Measurements from ENCODE around the gene RBP7.

Gene RBP7

DNA sequence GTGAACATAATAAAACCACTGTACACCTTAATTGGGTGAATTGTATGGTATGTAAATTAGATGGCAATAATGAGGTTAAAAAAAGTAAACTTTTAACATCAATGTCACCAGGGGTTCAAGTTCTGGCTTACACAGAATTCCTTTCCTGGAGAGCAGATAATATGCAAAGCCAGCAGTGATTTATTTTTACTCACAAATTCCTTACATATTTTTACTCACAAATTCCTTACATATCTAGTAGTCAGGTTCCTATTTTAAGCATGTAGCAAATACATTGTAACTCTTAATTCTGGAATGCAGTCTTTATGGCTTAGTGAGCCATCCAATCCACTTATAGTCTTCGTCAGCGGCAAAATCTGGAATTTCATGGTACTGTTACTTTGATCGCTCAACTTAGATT, 34.4 kb downstream of the RBP7 start:
- DNase-seq (ENCODE audit: low read depth in 2 of 2): no peak

DNA sequence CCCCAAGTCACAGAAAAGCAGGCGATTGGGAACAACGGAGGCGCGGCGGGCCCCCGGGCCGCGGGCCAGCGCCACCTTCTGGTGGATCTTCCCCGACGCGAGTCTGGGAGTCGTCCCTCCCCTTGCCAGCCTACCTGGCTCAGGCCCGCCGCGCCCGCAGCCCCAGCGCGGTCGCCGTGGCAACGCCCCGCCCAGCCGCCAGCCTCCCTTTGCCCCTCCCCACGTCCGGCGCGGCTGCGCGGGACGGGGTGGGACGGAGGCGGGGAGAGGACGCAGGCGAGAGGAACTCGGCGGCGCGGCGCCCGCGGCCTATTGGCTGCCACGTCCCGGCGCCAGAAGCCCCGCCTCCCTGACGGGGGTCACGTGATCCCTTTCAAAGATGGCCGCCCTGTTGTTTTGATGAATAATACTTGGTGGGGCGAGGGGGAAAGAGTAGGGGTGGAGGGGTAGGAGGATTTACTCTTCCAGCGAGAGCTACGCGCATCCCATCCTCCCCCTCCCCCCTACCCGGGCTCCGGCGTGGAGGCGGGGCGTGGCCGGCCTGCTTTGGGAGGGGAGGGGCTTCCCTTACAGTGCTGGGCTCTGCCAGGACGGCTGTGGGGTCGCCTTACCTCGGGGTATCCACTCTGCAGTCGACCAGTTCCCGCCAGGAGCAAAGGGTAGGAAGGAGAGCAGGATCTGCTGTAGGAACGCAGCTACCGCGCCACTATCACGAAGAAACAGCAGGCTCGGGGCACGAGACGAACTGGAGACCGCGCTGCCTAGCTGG, 35.7 kb downstream of the RBP7 start, which contains the start of gene UBE4B:
Gene UBE4B (plus strand): TSS at position 369 of the 769 bp plus-strand sequence. CDS start 713 bp downstream, outside the sequence.
- DNase-seq (ENCODE audit: low read depth in 2 of 2): peak; percentile 96 to 97

DNA sequence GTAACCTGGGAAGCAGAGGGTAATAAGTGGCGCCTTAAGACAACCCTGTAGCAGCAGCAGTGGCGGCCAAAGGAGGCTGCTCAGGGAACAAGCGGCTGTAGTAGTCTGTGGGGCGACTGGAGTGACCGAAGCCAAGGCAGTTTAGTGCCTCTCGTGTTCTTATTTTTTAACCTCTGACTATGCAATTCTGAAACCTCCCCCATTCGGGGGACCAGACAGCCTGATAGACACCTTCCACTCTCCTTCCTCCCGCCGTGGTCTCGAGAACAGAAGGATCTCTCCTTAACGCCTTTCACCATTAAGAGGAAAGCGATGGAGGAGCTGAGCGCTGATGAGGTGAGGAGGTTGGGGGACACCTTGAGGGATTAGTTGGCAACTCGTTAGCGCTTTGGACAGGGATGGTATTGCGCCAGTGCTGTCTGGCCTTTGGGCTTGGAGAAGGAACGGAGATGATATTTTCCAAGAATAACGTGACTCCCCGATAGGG, 36.4 kb downstream of the RBP7 start:
- peak in 1 of 2 experiments; percentile 1 for DNase-seq (ENCODE audit: low read depth in 2 of 2)

DNA sequence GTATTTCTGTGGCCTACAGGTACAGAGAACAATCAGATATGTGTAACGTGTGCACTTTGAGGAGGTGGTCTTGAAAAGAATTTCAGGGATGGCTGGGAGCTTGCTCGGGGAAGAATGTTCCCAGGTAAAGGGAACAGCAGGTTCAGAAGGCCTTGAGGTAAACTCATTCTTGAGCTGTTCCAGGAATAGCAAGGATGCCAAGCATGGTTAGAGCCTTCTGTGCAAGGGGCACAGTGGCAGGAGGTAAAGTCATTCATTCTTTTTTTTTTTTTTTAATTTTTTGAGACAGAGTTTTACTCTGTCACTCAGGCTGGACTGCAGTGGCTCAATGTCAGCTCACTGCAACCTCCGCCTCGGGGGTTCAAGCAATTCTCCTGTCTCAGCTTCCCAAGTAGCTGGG, 45.7 kb downstream of the RBP7 start:
- no peak for DNase-seq (ENCODE audit: low read depth in 2 of 2)

DNA sequence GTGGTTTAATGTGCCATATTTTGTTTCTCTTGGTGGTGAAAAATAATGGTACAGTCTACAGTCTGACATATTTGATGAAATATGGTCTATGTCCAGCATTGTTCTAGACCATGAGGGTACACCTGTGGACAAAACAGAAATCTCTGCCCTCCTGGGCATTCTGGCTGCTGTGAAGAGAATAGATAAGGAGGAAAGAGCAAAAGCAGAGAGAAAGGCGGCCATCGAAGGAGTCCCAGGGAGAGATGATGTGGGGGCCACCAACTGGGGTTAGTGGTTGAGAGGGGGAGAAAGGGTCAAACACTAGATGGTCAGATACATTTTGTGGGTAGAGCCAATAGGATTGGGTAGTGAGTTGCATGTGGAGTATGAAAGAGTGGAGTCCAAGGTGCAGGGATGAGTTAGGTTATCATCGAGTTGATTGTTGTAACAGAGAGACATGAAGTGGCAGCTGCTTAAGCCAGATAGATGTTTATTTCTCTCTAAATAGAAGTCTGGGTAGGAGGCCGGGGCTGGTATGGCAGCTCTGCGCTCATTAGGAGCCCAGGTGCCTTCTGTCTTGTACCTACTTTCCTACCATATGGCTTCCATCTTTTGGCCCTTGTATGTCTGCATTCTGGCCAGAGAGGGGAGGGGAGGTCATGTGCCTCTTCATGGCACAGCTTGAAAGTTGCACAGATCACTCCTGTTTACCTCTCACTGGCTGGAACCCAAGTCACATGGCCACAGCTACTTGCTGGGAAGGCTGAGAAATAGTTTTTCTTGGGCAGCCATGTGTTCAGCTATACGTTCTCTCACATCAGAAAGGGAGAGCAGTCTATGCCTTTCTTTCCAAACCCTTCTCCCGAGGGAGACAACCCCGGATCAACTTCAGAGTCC, 48.7 kb downstream of the RBP7 start:
- no peak for DNase-seq (ENCODE audit: low read depth in 2 of 2)

DNA sequence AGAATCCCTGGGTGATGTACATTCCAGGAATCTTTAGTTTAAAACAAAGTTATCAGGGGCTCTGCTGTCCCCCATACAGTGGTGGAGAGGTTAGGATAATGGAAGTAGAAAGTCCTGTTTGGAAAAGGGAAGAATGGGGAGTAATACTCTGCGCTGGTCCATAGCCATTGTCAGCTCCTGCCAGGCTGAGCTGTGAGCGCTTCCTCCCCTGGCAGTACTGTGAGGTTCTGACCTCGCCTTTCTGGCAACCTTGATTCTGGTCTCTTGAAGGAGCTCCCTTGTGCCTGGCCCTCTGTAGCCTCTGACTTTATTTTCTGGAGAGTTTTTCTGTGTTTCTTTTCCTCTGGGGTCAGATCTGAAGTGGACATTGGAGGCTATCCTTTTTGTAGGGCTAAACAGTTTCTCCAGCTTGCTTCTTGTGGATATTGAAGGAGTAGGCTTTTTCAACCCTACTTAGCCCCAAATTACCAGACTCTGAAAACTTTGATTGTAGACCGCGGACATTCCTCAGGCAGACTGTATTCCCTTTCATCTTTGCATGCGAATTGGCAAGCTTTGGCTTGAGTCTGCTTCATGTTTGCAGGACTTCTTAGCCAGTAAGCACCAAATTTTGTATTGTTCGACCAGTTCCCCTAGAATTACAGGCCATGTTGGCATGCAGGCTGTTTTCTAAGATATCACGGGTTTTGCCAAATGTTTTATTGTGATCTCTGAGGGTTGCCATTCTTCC, 49.5 kb downstream of the RBP7 start:
- no peak for DNase-seq (ENCODE audit: low read depth in 2 of 2)

DNA sequence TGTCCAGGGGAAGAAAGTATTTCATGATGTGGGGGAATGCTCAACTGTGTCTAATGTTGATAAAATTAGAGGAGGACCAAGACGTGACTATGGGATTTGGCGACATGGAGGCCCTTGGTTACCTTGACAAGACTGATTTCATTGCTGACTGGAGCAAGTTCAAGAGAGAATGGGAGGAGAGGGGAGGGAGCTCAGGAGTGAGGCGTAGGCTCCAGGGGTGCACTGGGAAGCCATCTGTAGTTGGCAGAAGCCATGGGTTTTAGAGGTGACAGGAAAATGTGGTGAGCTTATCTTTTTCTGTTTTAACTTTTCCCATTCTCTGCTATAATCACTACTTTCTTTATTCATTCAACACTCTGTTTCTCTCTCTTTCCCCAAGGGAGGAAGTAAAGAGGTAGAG, 51.6 kb downstream of the RBP7 start:
- no peak for DNase-seq (ENCODE audit: low read depth in 2 of 2)

DNA sequence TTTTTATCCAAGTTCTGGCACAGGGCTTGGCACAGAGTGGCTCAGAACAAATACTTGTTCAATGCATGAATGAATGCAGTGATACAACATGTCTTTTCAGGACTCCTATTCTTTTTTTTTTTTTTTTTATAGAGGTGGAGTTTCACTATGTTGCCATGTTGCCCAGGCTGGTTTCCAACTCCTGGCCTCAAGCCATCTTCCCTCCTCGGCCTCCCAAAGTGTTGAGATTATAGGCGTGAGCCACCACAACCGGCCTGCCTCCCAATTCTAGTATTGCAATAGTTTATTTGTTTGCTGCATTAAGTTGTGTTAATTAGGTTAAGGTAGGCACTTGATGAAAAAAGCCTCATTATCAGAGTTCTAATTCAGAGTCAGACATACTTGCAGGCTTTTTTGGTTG, 53.6 kb downstream of the RBP7 start:
- no peak for DNase-seq (ENCODE audit: low read depth in 2 of 2)

DNA sequence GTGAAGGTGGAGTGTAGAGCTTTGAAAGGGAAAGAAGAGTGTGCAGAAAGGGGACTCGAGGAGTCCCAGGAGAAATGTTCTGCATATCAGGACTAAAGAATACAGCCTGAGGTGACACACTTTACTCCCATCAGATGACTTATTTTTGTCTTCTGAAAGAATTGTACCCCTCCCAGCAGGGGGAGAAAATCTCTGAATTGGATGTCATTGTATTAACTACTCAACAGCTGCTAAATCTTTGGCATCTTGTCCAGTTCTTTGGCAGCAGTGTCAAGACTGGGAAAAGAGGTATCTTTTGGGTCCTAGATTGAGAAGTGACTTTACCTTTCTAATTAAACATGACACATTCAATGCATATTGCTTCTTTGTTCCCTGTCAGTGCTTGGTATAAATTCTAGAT, 54.6 kb downstream of the RBP7 start:
- no peak for DNase-seq (ENCODE audit: low read depth in 2 of 2)

DNA sequence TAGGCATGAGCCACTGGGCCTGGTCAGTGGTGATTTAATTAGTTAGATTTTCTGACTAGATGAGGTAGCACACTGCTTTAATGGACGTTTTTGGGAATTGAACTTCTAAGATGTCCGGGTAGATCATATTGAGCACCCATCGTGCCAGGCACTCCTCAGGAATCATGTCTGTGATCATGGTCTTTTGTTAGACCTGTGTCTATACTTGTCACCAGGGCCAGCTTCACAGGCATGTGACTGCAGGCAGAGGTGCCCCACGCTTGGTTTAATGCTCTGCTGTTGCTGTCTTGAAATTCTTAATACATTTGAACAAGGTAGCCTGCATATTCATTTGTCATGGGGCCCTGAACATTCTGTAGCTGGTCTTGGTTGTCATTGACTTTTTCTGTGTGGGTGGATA, 55.3 kb downstream of the RBP7 start:
- no peak for DNase-seq (ENCODE audit: low read depth in 2 of 2)

DNA sequence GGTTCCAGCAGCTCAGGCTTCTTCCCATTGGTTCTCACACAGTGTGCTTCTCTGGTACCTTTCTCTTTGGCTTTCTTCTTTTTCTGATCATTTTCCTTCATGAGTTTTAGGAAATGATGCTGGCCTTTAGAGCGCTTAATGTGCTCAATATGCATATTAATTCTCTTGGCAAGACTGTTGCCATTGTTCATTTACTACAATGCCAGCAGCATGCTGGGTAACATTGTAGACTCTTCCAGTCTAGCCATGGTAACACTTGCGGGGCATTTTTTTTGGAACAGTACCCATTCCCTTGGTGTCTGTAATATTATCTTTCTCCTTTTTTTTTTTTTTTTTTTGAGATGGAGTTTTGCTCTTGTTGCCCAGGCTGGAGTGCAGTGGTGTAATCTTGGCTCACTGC, 57.4 kb downstream of the RBP7 start:
- DNase-seq (ENCODE audit: low read depth in 2 of 2): no peak

DNA sequence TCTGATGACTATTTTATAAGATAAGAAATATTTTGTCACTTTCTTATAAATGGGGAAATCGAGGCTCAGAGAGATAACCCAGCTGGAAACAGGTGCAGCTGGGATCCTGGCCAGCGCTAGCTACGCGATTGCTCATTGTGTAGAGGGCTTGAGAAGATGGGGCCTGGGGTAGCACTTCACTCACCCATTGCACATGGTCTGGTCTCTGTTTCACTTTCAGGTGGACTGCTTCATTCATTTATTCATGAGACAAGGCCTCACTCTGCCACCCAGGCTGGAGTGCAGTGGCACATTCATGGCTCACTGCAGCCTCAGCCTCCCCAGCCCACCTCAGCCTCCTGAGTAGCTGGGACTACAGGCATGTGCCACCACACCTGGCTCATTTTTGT, 59.6 kb downstream of the RBP7 start:
- DNase-seq (ENCODE audit: low read depth in 2 of 2): no peak

DNA sequence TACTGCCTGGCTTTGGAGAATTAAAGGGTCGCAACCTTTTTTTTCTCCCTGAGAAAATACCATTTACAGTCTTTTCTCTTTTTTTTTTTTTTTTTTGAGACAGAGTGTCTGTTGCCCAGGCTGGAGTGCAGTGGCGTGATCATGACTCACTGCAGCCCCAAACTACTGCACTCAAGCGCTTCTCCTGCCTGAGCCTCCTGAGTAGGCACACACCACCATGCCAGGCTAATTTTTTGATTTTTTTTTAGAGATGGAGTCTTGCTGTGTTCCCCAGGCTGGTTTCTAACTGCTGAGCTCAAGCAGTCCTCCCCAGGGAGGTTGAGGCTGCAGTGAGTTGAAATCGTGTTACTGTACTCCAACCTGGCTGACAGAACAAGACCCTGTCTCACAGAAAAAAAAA, 60.3 kb downstream of the RBP7 start:
- DNase-seq (ENCODE audit: low read depth in 2 of 2): no peak

DNA sequence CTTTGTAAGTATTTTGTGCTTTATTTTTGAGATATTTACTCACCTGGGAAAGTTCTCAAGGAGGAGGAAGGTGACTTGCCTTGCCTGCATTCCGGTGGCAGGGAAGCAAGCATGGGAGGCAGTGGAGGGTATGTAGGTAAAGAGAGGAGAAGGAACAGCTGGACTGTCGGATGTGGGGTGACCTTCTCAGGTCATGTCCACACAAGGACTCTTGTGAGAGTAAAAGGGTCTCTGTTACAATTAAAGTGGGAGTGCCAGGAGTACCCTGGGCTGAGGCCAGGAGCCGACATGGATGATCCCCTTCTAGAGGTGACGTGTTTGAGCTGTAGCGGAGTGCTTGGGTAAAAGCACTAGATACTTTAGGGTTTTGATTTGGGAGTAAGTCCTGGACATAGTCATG, 60.8 kb downstream of the RBP7 start:
- DNase-seq (ENCODE audit: low read depth in 2 of 2): no peak

DNA sequence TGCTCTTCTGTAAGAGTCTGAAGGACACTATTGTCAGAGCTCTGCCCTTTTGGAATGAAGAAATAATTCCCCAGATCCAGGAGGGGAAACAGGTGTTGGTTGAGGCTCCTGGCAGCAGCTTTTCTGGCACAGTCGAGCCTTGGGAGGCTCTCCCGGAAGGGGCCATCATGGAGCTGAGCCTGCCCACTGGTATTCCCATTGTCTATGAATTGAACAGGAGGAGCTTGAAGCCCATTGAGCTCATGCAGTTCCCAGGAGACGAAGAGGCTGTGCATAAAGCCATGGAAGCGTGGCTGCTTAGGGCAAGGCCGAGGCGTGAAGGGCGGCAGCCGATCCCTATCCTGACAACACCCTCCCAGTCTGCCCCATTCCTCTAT, 62.3 kb downstream of the RBP7 start:
- no peak for DNase-seq (ENCODE audit: low read depth in 2 of 2)

DNA sequence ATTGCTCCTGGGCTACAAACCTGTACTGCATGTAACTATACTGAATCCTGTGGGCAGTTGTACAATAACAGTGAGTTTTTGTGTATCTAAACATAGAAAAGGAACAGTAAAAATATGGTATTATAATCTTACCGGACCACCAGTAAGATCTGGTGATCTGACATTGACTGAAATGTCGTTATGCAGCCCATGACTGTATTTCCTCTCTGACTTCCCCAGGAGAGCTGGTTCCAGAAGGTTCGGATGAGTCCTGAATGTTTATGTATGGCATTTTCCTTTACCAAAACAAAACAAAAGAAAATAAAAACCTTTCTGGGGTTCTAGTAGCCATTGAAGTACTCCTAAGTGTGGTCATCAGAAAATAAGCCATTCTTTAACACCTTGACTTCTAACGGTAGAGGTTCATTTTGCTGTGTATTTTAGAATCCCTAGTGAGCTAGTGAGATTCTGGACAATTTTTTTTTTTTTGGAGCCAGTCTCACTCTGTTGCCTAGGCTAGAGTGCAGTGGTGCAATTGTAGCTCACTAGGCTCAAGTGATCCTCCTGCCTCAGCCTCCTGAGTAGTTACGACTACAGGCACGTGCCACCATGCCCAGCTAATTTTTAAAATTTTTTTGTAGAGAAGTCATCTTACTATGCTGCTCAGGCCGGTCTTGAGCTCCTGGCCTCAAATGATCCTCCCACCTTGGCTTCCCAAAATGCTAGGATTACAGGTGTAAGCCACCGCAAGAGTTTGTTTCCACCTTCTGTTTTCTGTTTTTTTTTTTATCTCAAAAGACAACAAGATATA, 63.5 kb downstream of the RBP7 start:
- no peak for DNase-seq (ENCODE audit: low read depth in 2 of 2)

DNA sequence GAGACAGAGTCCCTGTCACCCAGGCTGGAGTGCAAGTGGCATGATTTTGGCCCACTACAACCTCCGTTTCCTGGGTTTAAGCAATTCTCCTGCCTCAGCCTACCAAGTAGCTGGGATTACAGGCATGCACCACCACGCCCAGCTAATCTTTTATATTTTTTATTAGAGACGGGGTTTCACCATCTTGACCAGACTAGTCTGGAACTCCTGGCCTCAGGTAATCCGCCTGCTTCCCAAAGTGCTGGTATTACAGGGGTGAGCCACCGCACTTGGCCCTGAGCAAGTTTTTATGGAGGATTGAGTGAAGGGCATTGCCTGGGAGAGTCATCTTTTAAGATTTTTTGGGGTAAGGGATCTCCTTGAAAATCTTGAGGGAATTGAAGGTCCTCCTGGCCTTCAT, 64.2 kb downstream of the RBP7 start:
- no peak for DNase-seq (ENCODE audit: low read depth in 2 of 2)

DNA sequence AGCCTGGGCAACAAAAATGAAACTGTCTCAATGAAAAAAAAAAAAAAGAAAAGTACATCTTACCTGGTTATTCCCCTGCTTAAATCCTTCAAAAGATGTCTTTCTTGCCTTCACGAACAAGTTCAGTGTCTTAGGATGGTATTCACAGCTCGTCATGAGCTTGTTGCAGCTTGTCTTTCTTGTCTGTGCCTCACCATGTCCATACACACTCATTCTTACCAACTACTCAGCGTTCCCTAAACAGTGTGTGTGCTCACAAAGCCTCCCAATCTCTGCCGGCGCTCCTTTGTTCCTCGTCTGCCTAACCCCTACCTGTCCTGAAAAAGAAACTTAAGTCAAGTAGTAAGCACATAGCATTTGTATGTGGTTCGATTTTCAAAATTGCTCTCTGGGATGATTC, 66.8 kb downstream of the RBP7 start:
- DNase-seq (ENCODE audit: low read depth in 2 of 2): no peak

DNA sequence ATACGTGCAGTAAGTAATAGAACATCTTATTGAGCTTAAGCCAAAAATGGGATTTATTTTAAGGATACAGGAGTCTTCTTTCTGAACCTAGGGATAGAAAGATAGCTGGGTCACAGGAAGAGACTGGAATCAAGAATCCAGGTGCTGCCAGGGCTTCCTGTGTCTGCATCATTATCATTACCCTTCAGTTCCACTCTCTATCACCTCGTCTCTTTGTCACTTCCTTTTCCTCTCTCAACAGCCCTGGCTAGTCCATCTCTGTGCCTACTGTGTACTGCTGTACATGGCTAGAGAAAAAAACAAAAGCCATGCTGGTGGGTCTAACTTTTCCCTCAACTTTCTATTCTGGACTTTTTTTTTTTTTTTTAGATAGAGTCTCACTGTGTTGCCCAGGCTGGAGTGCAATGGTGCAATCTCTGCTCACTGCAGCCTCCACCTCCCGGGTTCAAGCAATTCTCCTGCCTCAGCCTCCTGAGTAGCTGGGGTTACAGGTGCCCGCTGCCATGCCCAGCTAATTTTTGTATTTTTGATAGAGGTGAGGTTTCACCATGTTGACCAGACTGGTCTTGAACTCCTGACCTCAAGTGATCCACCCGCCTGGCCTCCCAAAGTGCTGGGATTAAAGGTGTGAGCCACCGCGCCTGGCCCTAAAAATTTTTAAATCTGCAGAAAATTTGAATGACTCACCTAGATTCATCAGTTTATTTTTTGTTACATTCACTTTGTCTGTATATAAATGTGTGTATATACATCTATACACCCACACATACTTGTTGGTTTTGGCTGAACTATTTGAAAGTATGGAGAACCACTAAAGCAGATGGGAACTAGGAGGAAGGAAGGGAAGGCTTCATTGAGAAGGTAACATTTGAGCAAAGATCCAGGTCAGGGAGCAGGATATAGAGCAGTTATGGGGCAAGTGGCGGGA, 67.7 kb downstream of the RBP7 start:
- no peak for DNase-seq (ENCODE audit: low read depth in 2 of 2)

DNA sequence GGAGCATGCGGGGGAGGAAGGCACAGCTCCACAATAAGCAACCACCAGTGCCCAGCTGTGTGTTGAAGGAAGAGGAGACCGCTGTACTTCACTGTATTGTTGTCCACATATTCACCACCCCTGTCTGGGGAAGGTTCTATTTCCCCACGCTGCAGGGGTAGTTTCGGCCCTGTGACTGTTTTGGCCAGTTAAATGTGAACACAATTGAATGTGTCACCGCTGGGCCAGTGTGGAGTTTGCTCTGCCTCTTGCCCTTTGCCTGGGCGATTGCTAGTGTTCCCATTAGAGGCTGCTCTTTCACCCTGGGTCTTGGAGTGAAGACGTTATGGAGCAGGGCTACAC, 68.3 kb downstream of the RBP7 start:
- DNase-seq (ENCODE audit: low read depth in 2 of 2): no peak
